Right atrium auricular region (tissue), 2 donors: ENCODE data around the gene PDSS2. TPM values are rescaled to one million over a fixed set of nuclear protein-coding genes. Genes with fewer than 3 reads are reported as not detected.

ENCODE experiments used
- DNase-seq: peaks from one replicate; pipeline ENCODE4 v3.0.0-alpha.2; 2019; ENCODE audit warnings: low spot score
- H3K27ac ChIP-seq, 2 donors: fragments of 200-600 bp; sonication (generic); 1 replicate in 1 of 2; 2 replicates in 1 of 2; pipeline ENCODE4 v1.5.1; 2016 to 2019
- H3K27me3 ChIP-seq, 2 donors: fragments of 200-600 bp; sonication (generic); one replicate each; pipeline versions ENCODE4 v1.5.1 to v1.6.0; 2017 to 2019
- H3K36me3 ChIP-seq: fragments of 200-600 bp; sonication (generic); one replicate; pipeline ENCODE4 v1.5.1; 2016
- H3K4me1 ChIP-seq, 2 donors: fragments of 200-600 bp; sonication (generic); one replicate each; pipeline versions ENCODE4 v1.5.1 to v1.6.0; 2017 to 2019
- H3K4me3 ChIP-seq, 2 donors: fragments of 200-600 bp; sonication (generic); 1 replicate in 1 of 2; 2 replicates in 1 of 2; pipeline ENCODE4 v1.5.1; 2017 to 2019; ENCODE audit warnings: mild to moderate bottlenecking in 1 of 2, moderate library complexity in 1 of 2
- H3K9me3 ChIP-seq, 2 donors: fragments of 200-600 bp; sonication (generic); one replicate each; pipeline ENCODE4 v1.5.1; 2019
- CTCF ChIP-seq, 2 donors: fragments of 200-600 bp; sonication (generic); IDR thresholded peaks; one replicate each; pipeline ENCODE4 v1.5.1; 2019; ENCODE audit warnings: antibody characterized with exemption in 2 of 2
- total RNA-seq, 2 donors: library from RNA; depleted of rRNA; stranded (reverse); fragments of >200 nt; gene quantifications; one replicate each; pipeline ENCODE4 v1.1.0, GENCODE V29; 2016

Gene PDSS2
- total RNA-seq, 2 donors from 2014 or later, result 8.8 to 18.2 TPM

DNA sequence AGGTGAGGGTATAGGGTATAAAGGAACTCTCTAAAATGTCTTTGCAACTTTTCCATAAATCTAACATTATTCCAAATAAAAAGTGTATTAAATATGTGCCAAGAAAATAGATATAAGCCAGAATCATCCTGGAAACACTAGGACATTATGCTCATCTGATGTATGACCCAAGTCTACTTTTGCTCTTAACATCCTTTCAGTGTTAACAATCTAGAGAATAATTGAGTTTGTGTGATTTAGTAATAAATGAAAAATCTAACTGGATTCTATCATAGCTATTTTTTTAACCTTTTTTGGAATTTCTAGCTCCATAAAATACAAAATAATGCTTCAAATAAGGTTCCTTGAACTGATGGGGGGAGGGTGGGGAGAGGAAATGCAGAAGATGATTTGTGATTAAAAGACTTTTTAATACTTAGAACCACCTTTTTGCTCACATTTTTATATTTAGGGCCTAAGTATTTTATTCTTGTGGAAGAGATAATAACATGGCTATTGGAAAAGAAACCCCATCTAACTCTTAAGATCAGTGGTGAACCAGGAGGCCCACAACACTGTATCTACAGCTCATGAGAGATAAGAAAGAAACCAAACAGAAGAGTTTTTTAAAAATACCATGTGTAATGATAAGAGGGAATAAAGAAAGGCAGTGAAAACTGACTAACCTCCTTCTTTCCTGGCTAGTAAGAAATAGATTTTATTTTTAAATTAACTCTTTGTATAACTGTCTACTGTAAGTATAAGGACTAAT lies 68.5 kb downstream of the PDSS2 start:
- H3K27ac ChIP-seq, result no peak overlapping the region
- DNase-seq, result no peak
- no peak overlapping the region for H3K4me3 ChIP-seq
- peaks cover 0 to 20% of the 10 kb centered on the region in 2 donors for H3K9me3 ChIP-seq
- no peaks in the 10 kb centered on the region for H3K27me3 ChIP-seq
- H3K4me1 ChIP-seq, result no peaks in the 10 kb centered on the region
- no peaks in the 10 kb centered on the region for H3K36me3 ChIP-seq
- no peak for TF ChIP-seq CTCF (IDR thresholded peaks at IDR 0.05)

DNA sequence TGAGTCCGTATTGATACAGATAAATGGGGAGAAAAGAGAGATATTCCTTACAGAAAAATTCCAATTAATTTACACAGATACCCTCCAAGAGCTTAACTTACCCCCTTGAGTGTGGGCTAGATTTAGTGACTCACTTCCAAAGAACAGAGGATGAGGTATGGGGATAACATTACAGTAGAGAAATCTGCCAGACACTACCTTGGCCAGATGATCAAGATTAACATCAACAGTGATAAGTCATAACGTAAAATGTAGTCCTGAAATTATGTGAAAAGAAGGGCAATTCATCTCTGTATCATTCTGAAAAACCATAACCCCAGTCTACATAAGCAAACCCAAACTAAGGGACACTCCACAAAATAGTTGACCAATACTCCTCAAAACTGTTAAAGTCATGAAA lies 69.3 kb downstream of the PDSS2 start:
- Histone ChIP-seq H3K27ac (no peak overlapping the region), H3K4me3 (no peak overlapping the region), H3K36me3 (no peaks in the 10 kb centered on the region), H3K27me3 (no peaks in the 10 kb centered on the region), H3K9me3 (peaks cover 0 to 16% of the 10 kb centered on the region in 2 donors), H3K4me1 (no peaks in the 10 kb centered on the region)
- no peak for DNase-seq
- no peak for TF ChIP-seq CTCF (IDR thresholded peaks at IDR 0.05)

DNA sequence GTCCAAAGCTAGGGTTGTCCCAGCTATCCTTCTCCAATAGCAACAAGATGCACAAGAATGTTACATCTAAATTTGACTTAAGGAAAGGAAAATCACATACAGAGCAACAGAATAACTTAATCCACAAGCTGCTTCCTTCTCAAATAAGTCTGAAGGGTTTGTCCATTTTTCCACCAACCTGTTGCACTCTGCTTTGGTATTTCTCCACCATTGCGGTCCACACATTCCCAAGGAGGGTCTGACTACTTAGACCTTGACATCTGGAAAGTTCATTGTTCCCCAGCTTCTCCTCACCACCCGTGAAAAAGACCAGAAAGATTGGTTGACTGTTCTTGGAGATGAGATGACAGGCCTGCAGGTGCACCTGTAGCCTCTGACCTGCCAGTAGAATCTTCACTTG lies 72.5 kb downstream of the PDSS2 start:
- Histone ChIP-seq H3K27ac (no peak overlapping the region), H3K9me3 (no peaks in the 10 kb centered on the region), H3K4me1 (no peaks in the 10 kb centered on the region), H3K36me3 (no peaks in the 10 kb centered on the region), H3K27me3 (no peaks in the 10 kb centered on the region), H3K4me3 (no peak overlapping the region)
- TF ChIP-seq CTCF (IDR thresholded peaks at IDR 0.05), result no peak
- DNase-seq, result no peak

DNA sequence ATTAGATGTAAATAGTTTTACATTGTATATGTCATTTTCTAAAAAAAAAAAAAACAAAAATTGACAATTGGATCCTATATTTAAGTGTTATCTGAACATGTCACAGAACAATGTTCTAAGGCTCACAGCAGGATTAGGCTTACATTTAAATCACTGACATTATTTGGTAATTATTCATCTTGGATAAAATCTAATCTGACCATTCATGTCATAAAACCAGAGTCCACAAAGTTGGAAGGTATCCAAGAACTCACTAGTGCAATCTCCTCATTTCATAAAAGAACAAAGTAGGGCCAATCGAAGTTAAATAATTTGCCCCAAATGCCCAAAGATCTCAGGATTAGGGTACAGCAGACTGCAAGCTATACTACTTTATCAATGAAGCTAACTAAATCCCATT lies 73.0 kb downstream of the PDSS2 start:
- no peak for TF ChIP-seq CTCF (IDR thresholded peaks at IDR 0.05)
- Histone ChIP-seq H3K27me3 (no peaks in the 10 kb centered on the region), H3K9me3 (no peaks in the 10 kb centered on the region), H3K27ac (no peak overlapping the region), H3K4me3 (no peak overlapping the region), H3K4me1 (no peaks in the 10 kb centered on the region), H3K36me3 (no peaks in the 10 kb centered on the region)
- no peak for DNase-seq

- no peak overlapping the region for H3K27ac ChIP-seq
- H3K36me3 ChIP-seq, result no peaks in the 10 kb centered on the region
- no peaks in the 10 kb centered on the region for H3K27me3 ChIP-seq
- no peaks in the 10 kb centered on the region for H3K4me1 ChIP-seq
- H3K9me3 ChIP-seq, result no peaks in the 10 kb centered on the region
- H3K4me3 ChIP-seq, result no peak overlapping the region
- TF ChIP-seq CTCF (IDR thresholded peaks at IDR 0.05), result no peak
- DNase-seq, result no peak
These were observed 75.7 kb downstream of the PDSS2 start for GRCh38 chr6:107383705-107384104.

- Histone ChIP-seq H3K4me3 (no peak overlapping the region), H3K36me3 (no peaks in the 10 kb centered on the region), H3K27ac (no peak overlapping the region), H3K4me1 (no peaks in the 10 kb centered on the region), H3K9me3 (no peaks in the 10 kb centered on the region), H3K27me3 (no peaks in the 10 kb centered on the region)
- DNase-seq, result no peak
- TF ChIP-seq CTCF (IDR thresholded peaks at IDR 0.05), result no peak
These were observed 85.1 kb downstream of the PDSS2 start for GRCh38 chr6:107374264-107374663.
